Left lung (tissue), 14 donors: ENCODE results near the gene SPANXN3. TPM values are rescaled to one million over a fixed set of nuclear protein-coding genes. Genes with fewer than 3 reads are reported as not detected.
A peak's percentile ranks its signal among the peaks of the same experiment; 100 is the strongest.
"Not testable (repeated sequence)": the region's sequence is repeated elsewhere in the genome, so short reads cannot be mapped to it uniquely, and the experiment has no call there.

Experiments
- ATAC-seq: fragments of 200-7000 bp; cut with Tn5 transposase; one replicate; pipeline ENCODE4 v1.9.1; 2020; ENCODE audit warnings: moderate library complexity
- DNase-seq, 4 donors: peaks; one replicate each; pipeline ENCODE4 v3.0.0-alpha.2; 2013 to 2020
- H3K27ac ChIP-seq, 2 donors: fragments of 200-600 bp; sonication (generic) in 1 of 2; one replicate each; pipeline versions ENCODE4 v1.5.0 to v1.8.0; 2020 to 2021
- H3K27me3 ChIP-seq, 2 donors: fragments of 200-600 bp; sonication (generic) in 1 of 2; one replicate each; pipeline versions ENCODE4 v1.5.0 to v1.8.0; 2020 to 2021
- H3K36me3 ChIP-seq, 2 donors: fragments of 200-600 bp; sonication (generic) in 1 of 2; one replicate each; pipeline versions ENCODE4 v1.5.0 to v1.8.0; 2020 to 2021
- H3K4me1 ChIP-seq, 2 donors: fragments of 200-600 bp; one replicate each; pipeline ENCODE4 v1.8.0; 2021
- H3K4me3 ChIP-seq, 2 donors: fragments of 200-600 bp; sonication (generic) in 1 of 2; one replicate each; pipeline versions ENCODE4 v1.5.0 to v1.8.0; 2020 to 2021; ENCODE audit warnings: mild to moderate bottlenecking in 1 of 2
- H3K9me3 ChIP-seq, 2 donors: fragments of 200-600 bp; sonication (generic) in 1 of 2; one replicate each; pipeline versions ENCODE4 v1.5.0 to v1.8.0; 2020 to 2021
- CTCF ChIP-seq, 2 donors: fragments of 200-600 bp; sonication (generic) in 1 of 2; IDR thresholded peaks; one replicate each; pipeline versions ENCODE4 v1.5.0 to v1.8.0; 2021; ENCODE audit warnings: antibody characterized with exemption in 2 of 2
- intact Hi-C, 2 donors: fragments of 100-400 bp; cut with DNase I; formaldehyde crosslinking; loops; one replicate each; pipeline versions ENCODE4 v1.11.2 to v1.14.2; 2022
- long read RNA-seq, 12 donors: library from polyadenylated mRNA in 2 of 12; unstranded in 2 of 12; transcript quantifications; one replicate each; pipeline ENCODE4 v2.0.0 and lab custom pipeline, GENCODE V29; 2019 to 2026
- polyA plus RNA-seq, 6 donors: library from polyadenylated mRNA; unstranded; fragments of 120-200 nt; gene quantifications; one replicate each; pipeline ENCODE4 v1.2.1, GENCODE V29; 2013; ENCODE audit not compliant: insufficient read length in 6 of 6
- total RNA-seq, 2 donors: library from RNA; stranded (reverse); fragmentation: NEBNext Ultra II Directional; extraction: Animal tissue kit (Norgen Biotek cat#: 25700); gene quantifications; one replicate each; pipeline ENCODE4 v1.2.1, GENCODE V29; 2021
- donor health status: DM: no; HTN: yes; CAD: no.
- donor health status: DM: no; HTN: no; CAD: no.

The SPANXN3 gene
- total RNA-seq, result not detected
- polyA plus RNA-seq, result not detected
- long read RNA-seq, donor 1, result 0 reads
- long read RNA-seq, donor 2, result 0 reads
- long read RNA-seq, donor 3, result 0 reads
- long read RNA-seq, donor 4, result 0 reads
- long read RNA-seq, donor 5, result 0 reads
- long read RNA-seq, donor 6, result 0 reads
- long read RNA-seq, donor 7, result 0 reads
- long read RNA-seq, donor 8, result 0 reads
- long read RNA-seq, donor 9, result 0 reads
- long read RNA-seq, donor 10, result 0 reads
- long read RNA-seq, donor 11, result 0 reads
- long read RNA-seq, donor 12, result 0 reads

- H3K9me3 ChIP-seq, intact Hi-C loops, H3K4me1 ChIP-seq, H3K27ac ChIP-seq, H3K36me3 ChIP-seq, H3K27me3 ChIP-seq, H3K4me3 ChIP-seq, DNase-seq, ATAC-seq: not testable (repeated sequence)
Measured at GRCh38 chrX:143517375-143517774, at the start of gene SPANXN3. SPANXN3 (minus strand) TSS chrX:143517475; CDS start chrX:143517391, 84 bp downstream.

GRCh38 chrX:143536176-143536575, 18.9 kb upstream of the SPANXN3 start:
- Histone ChIP-seq H3K4me1 (no peaks in the 10 kb centered on the region), H3K9me3 (no peaks in the 10 kb centered on the region), H3K4me3 (no peak overlapping the region), H3K27ac (no peak overlapping the region), H3K36me3 (no peaks in the 10 kb centered on the region), H3K27me3 (no peaks in the 10 kb centered on the region)
- intact Hi-C loops, result no loop called here
- no peak for DNase-seq
- TF ChIP-seq CTCF (IDR thresholded peaks at IDR 0.05), result no peak
- ATAC-seq, result no peak

- DNase-seq, H3K4me3 ChIP-seq, ATAC-seq, H3K27ac ChIP-seq, intact Hi-C loops, H3K27me3 ChIP-seq, H3K36me3 ChIP-seq, H3K9me3 ChIP-seq, H3K4me1 ChIP-seq: not testable (repeated sequence)
Measured at GRCh38 chrX:143502196-143502595, 15.1 kb downstream of the SPANXN3 start.

- no peak for TF ChIP-seq CTCF (IDR thresholded peaks at IDR 0.05)
- H3K36me3 ChIP-seq, result no peaks in the 10 kb centered on the region
- peaks cover 0 to 8% of the 10 kb centered on the region in 2 donors for H3K9me3 ChIP-seq
- no peak overlapping the region for H3K4me3 ChIP-seq
- H3K27me3 ChIP-seq, result no peaks in the 10 kb centered on the region
- H3K27ac ChIP-seq, result no peak overlapping the region
- intact Hi-C loops, result no loop called here
- H3K4me1 ChIP-seq, result no peaks in the 10 kb centered on the region
- DNase-seq, result no peak
- no peak for ATAC-seq
Measured at GRCh38 chrX:143500751-143501150, 16.5 kb downstream of the SPANXN3 start.

- no peaks in the 10 kb centered on the region for H3K27me3 ChIP-seq
- no peak overlapping the region for H3K4me3 ChIP-seq
- intact Hi-C loops, result no loop called here
- ATAC-seq, result no peak
- no peak for TF ChIP-seq CTCF (IDR thresholded peaks at IDR 0.05)
- no peaks in the 10 kb centered on the region for H3K4me1 ChIP-seq
- no peak overlapping the region for H3K27ac ChIP-seq
- H3K36me3 ChIP-seq, result no peaks in the 10 kb centered on the region
- DNase-seq, result no peak
- H3K9me3 ChIP-seq, result no peaks in the 10 kb centered on the region
Measured at GRCh38 chrX:143486105-143486504, 31.2 kb downstream of the SPANXN3 start.

GRCh38 chrX:143476751-143477150, 40.5 kb downstream of the SPANXN3 start:
- intact Hi-C loops, result no loop called here
- Histone ChIP-seq H3K27me3 (no peaks in the 10 kb centered on the region), H3K36me3 (no peaks in the 10 kb centered on the region), H3K4me1 (no peaks in the 10 kb centered on the region), H3K4me3 (no peak overlapping the region), H3K9me3 (no peaks in the 10 kb centered on the region), H3K27ac (no peak overlapping the region)
- DNase-seq (peak in 1 of 4 donors; percentile 9), ATAC-seq (no peak)
- TF ChIP-seq CTCF (IDR thresholded peaks at IDR 0.05), result no peak
